ENCODE data around the gene PPP1R12A. TPM values are rescaled to one million over a fixed set of nuclear protein-coding genes. Genes with fewer than 3 reads are reported as not detected.

Gene PPP1R12A
- total RNA-seq, 1 experiment from 2014 or later: 52.0 TPM

DNA sequence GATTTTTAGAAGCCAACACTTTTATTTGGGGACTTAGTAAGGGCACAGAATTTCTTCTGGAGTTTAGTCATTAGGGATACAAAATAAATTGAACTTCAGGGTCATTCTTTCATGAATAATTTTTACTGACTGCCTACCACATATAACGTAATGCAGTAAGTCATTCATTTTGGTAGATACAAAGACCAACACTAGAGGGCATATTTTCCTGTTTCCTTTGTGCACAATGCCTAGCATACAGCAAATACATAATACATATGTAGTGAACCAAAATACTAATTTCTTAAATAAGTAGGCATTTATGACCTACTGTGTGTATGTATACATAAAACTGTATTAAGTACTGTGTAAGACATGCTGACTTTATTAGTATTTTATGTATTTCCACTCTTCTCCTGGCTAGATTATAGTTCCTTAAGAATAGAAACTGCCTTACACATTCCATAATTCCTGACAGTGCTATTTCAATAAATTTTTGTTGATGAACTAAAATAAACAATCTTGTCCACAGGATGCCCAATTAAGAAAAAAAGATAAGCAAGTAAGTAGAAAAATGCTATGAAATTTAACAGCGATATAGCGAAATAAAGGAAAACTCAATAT lies 47.9 kb downstream of the PPP1R12A start (continued):
- TF ChIP-seq, protein P1, sequence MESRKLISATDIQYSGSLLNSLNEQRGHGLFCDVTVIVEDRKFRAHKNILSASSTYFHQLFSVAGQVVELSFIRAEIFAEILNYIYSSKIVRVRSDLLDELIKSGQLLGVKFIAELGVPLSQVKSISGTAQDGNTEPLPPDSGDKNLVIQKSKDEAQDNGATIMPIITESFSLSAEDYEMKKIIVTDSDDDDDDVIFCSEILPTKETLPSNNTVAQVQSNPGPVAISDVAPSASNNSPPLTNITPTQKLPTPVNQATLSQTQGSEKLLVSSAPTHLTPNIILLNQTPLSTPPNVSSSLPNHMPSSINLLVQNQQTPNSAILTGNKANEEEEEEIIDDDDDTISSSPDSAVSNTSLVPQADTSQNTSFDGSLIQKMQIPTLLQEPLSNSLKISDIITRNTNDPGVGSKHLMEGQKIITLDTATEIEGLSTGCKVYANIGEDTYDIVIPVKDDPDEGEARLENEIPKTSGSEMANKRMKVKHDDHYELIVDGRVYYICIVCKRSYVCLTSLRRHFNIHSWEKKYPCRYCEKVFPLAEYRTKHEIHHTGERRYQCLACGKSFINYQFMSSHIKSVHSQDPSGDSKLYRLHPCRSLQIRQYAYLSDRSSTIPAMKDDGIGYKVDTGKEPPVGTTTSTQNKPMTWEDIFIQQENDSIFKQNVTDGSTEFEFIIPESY (IDR thresholded peaks at IDR 0.05; ENCODE audit: extremely low read depth, insufficient replicate concordance, low read length): no peak
- TF ChIP-seq SIN3A (IDR thresholded peaks at IDR 0.05; ENCODE audit: low read depth): no peak
- no peak for TF ChIP-seq POLR2AphosphoS5 (IDR thresholded peaks at IDR 0.05; ENCODE audit: low read depth, low read length)
- TF ChIP-seq FOSL1 (IDR thresholded peaks at IDR 0.05; ENCODE audit: low read depth): no peak
- no peak for TF ChIP-seq TCF7L2 (IDR thresholded peaks at IDR 0.05; ENCODE audit: borderline replicate concordance, extremely low read depth, insufficient read depth, insufficient read length)
- 0 out of 2 replicates have a peak, but pooled peaks have one; percentile 14 for TF ChIP-seq CEBPB (IDR thresholded peaks at IDR 0.05; ENCODE audit: low read depth)

DNA sequence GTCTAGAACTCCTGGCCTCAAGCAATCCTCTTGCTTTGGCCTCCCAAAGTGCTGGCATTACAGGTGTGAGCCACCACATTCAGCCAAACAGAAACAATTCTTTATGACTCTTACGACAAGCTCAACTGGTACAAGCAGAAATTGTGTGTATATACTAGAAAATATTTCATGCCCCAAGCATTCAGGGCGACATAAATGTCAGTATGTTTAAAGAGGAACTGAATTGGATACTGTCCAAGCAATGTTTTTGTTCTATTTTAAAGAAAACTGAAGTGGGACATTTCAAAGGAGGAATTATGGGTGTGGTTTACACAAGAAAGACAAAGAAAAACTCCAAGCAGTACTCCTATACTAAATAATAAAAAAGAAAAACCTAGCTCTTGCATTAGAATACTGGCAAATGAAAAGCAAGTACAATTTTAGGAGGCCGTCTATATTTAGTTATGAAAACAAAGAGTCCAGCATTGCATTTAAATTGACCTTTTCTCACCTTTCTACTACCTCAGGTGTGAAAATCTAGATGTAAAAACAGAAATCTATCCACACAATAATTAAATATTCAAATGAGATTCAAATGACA lies 48.9 kb downstream of the PPP1R12A start:
- CTCF ChIA-PET: interaction anchor here (0.7 to 1.0 kb wide), 3 partner anchors 10 to 301 kb away, joined by 3 to 4 read pairs (median 4); no protein-coding TSS in a partner anchor
- no peak overlapping the region for H3K27ac ChIP-seq (ENCODE audit: low read depth, low read length)
- H3K4me2 ChIP-seq (ENCODE audit: low read length): no peak overlapping the region
- no peaks in the 10 kb centered on the region for H3K9me2 ChIP-seq (ENCODE audit: insufficient read depth)
- RAD21 ChIA-PET (ENCODE audit: low non-redundant PET in 1 of 2, low total read pairs in 2 of 2, uncharacterized antibody in 2 of 2, unreplicated experiment in 2 of 2): no interaction called here
- H3K4me3 ChIP-seq (replicated peaks in 1 of 2; ENCODE audit: low read depth in 1 of 2, low read length in 2 of 2): no peak overlapping the region
- no peaks in the 10 kb centered on the region for H3K4me1 ChIP-seq (ENCODE audit: control insufficient read depth in 1 of 2, insufficient read depth in 2 of 2, low read length in 2 of 2)
- H3K27me3 ChIP-seq (ENCODE audit: insufficient read depth, low read length): no peaks in the 10 kb centered on the region
- intact Hi-C loops (cut with micrococcal nuclease): no loop called here
- no peak overlapping the region for H3K9ac ChIP-seq (ENCODE audit: low read length)
- no peaks in the 10 kb centered on the region for H3K9me3 ChIP-seq (ENCODE audit: control insufficient read depth in 1 of 2, insufficient read depth in 1 of 2, low read depth in 1 of 2, low read length in 2 of 2)
- no peak for ATAC-seq
- peaks cover 92% of the 10 kb centered on the region for H3K79me2 ChIP-seq (ENCODE audit: insufficient read depth, low read length)
- no TSS peak for BruUV-seq (replicated peaks)
- no peak for DNase-seq (ENCODE audit: low read depth, low spot score)
- H4K20me1 ChIP-seq (ENCODE audit: insufficient read depth): peaks cover 15% of the 10 kb centered on the region; the same call in 1 of the 2 replicates
- POLR2A ChIA-PET: no interaction called here
- no peaks in the 10 kb centered on the region for H3K36me3 ChIP-seq (ENCODE audit: control insufficient read depth in 1 of 2, insufficient read depth in 2 of 2, low read length in 2 of 2)
- H2AFZ ChIP-seq (ENCODE audit: low read depth, low read length, poor library complexity, severe bottlenecking): no peak overlapping the region
- TF ChIP-seq EZH2 (IDR thresholded peaks at IDR 0.05) (no peak), POLR2A (IDR thresholded peaks at IDR 0.05; ENCODE audit: borderline replicate concordance, extremely low read depth, insufficient read depth, insufficient read length) (no peak), JUND (IDR thresholded peaks at IDR 0.05) (no peak), YY1 (IDR thresholded peaks at IDR 0.05; ENCODE audit: extremely low read depth, insufficient replicate concordance, low read depth, low read length) (no peak), EGR1 (IDR thresholded peaks at IDR 0.05; ENCODE audit: low read depth) (no peak), CEBPB (IDR thresholded peaks at IDR 0.05; ENCODE audit: low read depth) (no peak), RAD21 (IDR thresholded peaks at IDR 0.05; ENCODE audit: low read depth) (no peak), SP1 (IDR thresholded peaks at IDR 0.05; ENCODE audit: low read depth) (no peak), EZH2phosphoT487 (IDR thresholded peaks at IDR 0.05; ENCODE audit: borderline replicate concordance) (no peak), SRF (IDR thresholded peaks at IDR 0.05; ENCODE audit: low read depth) (no peak), POLR2AphosphoS5 (IDR thresholded peaks at IDR 0.05; ENCODE audit: low read depth, low read length) (no peak)
- TF ChIP-seq, protein P2, sequence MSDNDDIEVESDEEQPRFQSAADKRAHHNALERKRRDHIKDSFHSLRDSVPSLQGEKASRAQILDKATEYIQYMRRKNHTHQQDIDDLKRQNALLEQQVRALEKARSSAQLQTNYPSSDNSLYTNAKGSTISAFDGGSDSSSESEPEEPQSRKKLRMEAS (IDR thresholded peaks at IDR 0.05): no peak
- TF ChIP-seq, protein P1 (IDR thresholded peaks at IDR 0.05; ENCODE audit: extremely low read depth, insufficient replicate concordance, low read length): no peak
- TF ChIP-seq, protein P3, sequence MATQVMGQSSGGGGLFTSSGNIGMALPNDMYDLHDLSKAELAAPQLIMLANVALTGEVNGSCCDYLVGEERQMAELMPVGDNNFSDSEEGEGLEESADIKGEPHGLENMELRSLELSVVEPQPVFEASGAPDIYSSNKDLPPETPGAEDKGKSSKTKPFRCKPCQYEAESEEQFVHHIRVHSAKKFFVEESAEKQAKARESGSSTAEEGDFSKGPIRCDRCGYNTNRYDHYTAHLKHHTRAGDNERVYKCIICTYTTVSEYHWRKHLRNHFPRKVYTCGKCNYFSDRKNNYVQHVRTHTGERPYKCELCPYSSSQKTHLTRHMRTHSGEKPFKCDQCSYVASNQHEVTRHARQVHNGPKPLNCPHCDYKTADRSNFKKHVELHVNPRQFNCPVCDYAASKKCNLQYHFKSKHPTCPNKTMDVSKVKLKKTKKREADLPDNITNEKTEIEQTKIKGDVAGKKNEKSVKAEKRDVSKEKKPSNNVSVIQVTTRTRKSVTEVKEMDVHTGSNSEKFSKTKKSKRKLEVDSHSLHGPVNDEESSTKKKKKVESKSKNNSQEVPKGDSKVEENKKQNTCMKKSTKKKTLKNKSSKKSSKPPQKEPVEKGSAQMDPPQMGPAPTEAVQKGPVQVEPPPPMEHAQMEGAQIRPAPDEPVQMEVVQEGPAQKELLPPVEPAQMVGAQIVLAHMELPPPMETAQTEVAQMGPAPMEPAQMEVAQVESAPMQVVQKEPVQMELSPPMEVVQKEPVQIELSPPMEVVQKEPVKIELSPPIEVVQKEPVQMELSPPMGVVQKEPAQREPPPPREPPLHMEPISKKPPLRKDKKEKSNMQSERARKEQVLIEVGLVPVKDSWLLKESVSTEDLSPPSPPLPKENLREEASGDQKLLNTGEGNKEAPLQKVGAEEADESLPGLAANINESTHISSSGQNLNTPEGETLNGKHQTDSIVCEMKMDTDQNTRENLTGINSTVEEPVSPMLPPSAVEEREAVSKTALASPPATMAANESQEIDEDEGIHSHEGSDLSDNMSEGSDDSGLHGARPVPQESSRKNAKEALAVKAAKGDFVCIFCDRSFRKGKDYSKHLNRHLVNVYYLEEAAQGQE (IDR thresholded peaks at IDR 0.05; ENCODE audit: low read depth): no peak
